GM12872 (cell line): ENCODE results near the gene FBXL4.

Experiments
- CTCF ChIP-seq: IDR thresholded peaks from 3 replicates; pipeline ENCODE4 v1.5.1; 2011; ENCODE audit warnings: low read depth, mild to moderate bottlenecking, low read length, moderate library complexity; ENCODE audit not compliant: insufficient read depth

The FBXL4 gene

DNA sequence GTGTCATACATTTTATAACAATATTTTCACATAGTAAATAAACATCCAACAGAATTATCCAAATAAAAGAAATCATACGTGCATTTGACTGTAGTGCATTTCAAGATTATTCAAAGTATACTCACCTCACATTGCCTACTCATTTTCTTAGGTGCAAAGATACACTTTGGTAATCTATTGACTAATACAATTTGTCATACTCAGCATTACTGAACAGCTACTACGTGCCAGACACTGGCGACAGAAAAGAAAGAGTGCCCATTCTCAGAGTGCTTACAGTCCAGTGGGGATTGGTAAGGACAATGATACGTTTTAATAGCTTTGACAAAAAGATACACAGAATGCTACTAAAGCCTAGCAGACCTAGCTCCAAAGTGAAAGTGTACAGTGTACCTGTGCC is 42.0 kb downstream of the FBXL4 start:
- TF ChIP-seq CTCF, result no peak

DNA sequence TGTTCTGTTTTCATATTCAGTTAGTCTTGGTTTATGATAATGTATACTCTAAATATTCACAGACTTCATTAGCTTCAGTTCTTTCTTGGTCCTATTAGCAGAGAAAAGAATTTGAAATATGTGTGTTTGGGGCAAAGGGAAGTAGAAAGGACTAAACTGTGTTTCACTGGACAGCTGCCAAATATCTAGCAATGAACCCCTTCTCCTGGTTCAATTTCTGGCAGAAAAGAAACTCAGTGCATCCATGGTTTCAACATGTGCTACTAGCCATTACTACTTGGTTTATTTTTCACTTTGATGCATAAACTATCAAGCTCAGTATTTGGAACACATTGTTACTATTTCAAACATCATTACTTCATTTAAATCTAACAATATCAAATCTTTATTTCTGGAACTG is 43.6 kb downstream of the FBXL4 start:
- no peak for TF ChIP-seq CTCF

- TF ChIP-seq CTCF, result no peak
Measured at GRCh38 chr6:98900706-98901105, 47.0 kb downstream of the FBXL4 start.

- TF ChIP-seq CTCF, result no peak
Measured at GRCh38 chr6:98894810-98895209, 52.9 kb downstream of the FBXL4 start.

DNA sequence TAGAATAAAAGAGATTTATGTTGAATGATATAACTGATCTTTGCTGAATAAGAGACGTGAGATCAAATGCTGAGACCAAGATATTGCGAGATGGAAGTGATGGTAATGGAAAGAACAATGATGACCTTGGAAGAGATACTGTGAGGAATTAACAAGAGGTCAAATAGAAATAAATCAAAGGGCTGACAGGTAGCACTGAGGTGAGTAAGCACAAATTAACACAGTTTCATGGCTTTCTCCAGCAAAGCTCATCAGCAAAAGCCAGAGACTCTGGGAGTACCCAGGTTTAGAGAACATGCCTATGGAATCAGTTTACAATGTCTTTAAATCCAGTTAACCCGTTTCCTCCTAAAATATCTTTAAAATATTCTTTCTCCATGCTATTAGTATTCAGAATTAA is 60.1 kb downstream of the FBXL4 start:
- no peak for TF ChIP-seq CTCF

DNA sequence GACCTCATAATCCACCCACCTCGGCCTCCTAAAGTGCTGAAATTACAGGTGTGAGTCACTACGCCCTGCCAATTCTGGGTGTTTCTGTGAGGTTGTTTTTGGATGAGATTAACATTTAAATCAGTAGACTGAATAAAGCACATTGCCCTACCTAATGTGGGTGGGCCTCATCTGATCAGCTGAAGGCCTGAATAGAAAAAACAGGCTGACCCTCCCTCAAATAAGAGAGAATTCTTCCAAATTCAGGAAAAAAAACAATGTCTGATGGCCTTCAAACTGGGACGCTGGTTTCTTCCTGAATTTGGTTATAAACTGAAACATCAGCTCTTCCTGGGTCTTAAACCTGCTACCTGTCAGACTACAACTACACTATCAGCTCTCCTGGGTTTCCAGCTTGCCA is 62.4 kb downstream of the FBXL4 start:
- no peak for TF ChIP-seq CTCF

DNA sequence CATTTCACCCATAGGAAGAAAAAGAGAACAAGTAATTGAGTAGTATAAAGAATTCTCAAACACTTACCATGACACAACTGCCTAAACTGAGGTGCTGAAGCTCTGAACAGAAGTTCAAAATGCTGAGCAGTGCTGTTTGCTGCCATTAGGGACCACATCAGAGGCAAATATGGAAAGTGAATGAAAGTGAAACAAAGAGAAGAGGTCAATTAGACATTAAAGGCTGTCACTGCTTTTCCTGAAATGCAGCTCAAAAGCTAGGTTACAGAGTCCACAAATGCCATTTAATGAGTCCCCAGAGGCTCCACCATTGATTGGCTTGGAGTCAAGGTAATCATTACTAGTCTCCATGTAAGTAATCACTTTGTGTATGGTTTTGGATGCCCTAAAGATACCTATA is 67.3 kb downstream of the FBXL4 start:
- TF ChIP-seq CTCF, result no peak

GRCh38 chr6:98877250-98877649 is 70.5 kb downstream of the FBXL4 start:
- no peak for TF ChIP-seq CTCF
